ENCODE data around the gene ABCA3.

DNA sequence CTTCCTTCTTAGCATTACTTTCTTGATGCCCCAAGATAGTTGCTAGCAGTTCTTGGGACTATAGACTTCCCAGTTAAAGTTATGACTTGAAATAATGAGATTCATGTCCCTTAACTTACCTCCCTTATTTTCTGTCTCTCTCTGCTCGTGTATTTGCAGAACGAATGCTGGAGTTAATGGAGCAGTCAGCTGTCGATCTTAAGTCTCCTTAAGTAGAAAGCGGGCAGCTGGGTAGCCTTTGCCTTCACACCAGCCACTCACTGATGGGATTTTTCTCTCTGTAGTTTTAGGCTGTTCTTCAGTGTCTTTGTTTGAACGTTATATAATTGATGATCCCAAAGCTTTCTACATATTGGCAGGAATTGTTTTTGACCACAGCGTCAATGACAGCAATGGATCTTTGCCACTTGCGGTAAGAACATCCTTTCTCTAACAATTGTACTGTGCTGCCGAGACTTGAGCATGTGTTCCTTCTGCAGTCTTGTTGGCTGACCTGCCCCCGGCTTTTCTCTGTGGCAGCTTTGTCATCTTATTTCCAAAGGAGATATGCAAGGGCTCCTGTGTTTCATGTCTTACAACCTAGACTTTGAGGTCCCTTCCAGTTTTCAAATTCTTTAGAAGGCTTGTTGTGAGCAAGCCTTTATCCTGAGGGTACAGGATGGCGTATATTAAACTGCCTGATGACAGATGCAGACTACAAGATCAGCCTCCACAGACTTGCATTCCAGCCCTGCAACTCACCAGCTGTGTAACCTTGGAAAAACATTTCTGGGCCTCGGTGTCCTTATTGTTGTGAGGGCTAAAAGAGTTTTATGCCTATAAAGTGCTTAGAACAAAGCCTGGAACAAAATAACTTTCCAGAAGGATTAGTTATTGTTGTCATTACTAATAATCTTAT, 25.1 kb upstream of the ABCA3 start:
- TF ChIP-seq, protein P1, sequence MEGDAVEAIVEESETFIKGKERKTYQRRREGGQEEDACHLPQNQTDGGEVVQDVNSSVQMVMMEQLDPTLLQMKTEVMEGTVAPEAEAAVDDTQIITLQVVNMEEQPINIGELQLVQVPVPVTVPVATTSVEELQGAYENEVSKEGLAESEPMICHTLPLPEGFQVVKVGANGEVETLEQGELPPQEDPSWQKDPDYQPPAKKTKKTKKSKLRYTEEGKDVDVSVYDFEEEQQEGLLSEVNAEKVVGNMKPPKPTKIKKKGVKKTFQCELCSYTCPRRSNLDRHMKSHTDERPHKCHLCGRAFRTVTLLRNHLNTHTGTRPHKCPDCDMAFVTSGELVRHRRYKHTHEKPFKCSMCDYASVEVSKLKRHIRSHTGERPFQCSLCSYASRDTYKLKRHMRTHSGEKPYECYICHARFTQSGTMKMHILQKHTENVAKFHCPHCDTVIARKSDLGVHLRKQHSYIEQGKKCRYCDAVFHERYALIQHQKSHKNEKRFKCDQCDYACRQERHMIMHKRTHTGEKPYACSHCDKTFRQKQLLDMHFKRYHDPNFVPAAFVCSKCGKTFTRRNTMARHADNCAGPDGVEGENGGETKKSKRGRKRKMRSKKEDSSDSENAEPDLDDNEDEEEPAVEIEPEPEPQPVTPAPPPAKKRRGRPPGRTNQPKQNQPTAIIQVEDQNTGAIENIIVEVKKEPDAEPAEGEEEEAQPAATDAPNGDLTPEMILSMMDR (IDR thresholded peaks at IDR 0.05) = no peak
- TF ChIP-seq POLR2A (IDR thresholded peaks at IDR 0.05) (no peak), EP300 (IDR thresholded peaks at IDR 0.05) (no peak)

All from tibial nerve (tissue), 4 donors.